ENCODE measurements around the gene IFNGR2. TPM values are rescaled to one million over a fixed set of nuclear protein-coding genes. Genes with fewer than 3 reads are reported as not detected.

Gene IFNGR2
- total and polyA plus RNA-seq, 3 experiments from 2014 or later = 2.3 to 3.1 (median 3.1) TPM

- POLR2A ChIA-PET = interaction anchor here (2.4 kb wide), 1 partner anchor 25 kb away, joined by 37 read pairs; no protein-coding TSS in a partner anchor
- Mint-ChIP-seq H3K4me1 (peaks cover 38 to 50% (median 42%) of the 10 kb centered on the region in 3 donors), H3K36me3 (no peaks in the 10 kb centered on the region)
Measured at GRCh38 chr21:33386222-33386784, 16.9 kb upstream of the IFNGR2 start.

GRCh38 chr21:33387294-33387693 is 15.9 kb upstream of the IFNGR2 start:
- CTCF ChIA-PET = interaction anchor here (1.2 to 5.3 kb wide), 2 partner anchors 26 to 58 kb away, joined by 4 to 34 read pairs; no protein-coding TSS in a partner anchor
- H3K36me3 Mint-ChIP-seq = no peaks in the 10 kb centered on the region
- Histone ChIP-seq H3K27me3 (ENCODE audit: insufficient read depth, low read length, poor library complexity, severe bottlenecking) (peaks cover 13% of the 10 kb centered on the region), H3K4me3 (ENCODE audit: low read length) (no peak overlapping the region), H3K36me3 (ENCODE audit: insufficient read depth, low read length) (no peaks in the 10 kb centered on the region), H3K9me3 (ENCODE audit: low read length) (no peaks in the 10 kb centered on the region), H3K4me1 (ENCODE audit: insufficient read depth, low read length) (peaks cover 34% of the 10 kb centered on the region), H3K27ac (ENCODE audit: low read depth, low read length) (no peak overlapping the region)
- H3K27ac Mint-ChIP-seq = peak overlapping the region in 1 of 8 donors; percentile 29
- no peaks in the 10 kb centered on the region for H3K9me3 Mint-ChIP-seq
- DNase-seq = no peak
- POLR2A ChIA-PET = no interaction called here
- H3K4me3 Mint-ChIP-seq = no peak overlapping the region
- peaks cover 25 to 44% of the 10 kb centered on the region in 2 donors for H3K27me3 Mint-ChIP-seq
- H3K4me1 Mint-ChIP-seq = peaks cover 31 to 40% (median 34%) of the 10 kb centered on the region in 3 donors

More at GRCh38 chr21:33386222-33386784, 16.9 kb upstream of the IFNGR2 start:
- no peak overlapping the region for H3K4me3 ChIP-seq (ENCODE audit: low read length)
- Mint-ChIP-seq H3K27me3 (peaks cover 22 to 39% of the 10 kb centered on the region in 2 donors), H3K4me3 (no peak overlapping the region), H3K27ac (no peak overlapping the region), H3K9me3 (no peaks in the 10 kb centered on the region)
- H3K4me1 ChIP-seq (ENCODE audit: insufficient read depth, low read length) = peaks cover 41% of the 10 kb centered on the region
- DNase-seq = no peak
- H3K9me3 ChIP-seq (ENCODE audit: low read length) = no peaks in the 10 kb centered on the region
- peaks cover 13% of the 10 kb centered on the region for H3K27me3 ChIP-seq (ENCODE audit: insufficient read depth, low read length, poor library complexity, severe bottlenecking)
- H3K36me3 ChIP-seq (ENCODE audit: insufficient read depth, low read length) = no peaks in the 10 kb centered on the region
- H3K27ac ChIP-seq (ENCODE audit: low read depth, low read length) = no peak overlapping the region
- CTCF ChIA-PET = interaction anchor here (1.2 to 5.3 kb wide), 2 partner anchors 25 to 59 kb away, joined by 4 to 34 read pairs; no protein-coding TSS in a partner anchor

DNA sequence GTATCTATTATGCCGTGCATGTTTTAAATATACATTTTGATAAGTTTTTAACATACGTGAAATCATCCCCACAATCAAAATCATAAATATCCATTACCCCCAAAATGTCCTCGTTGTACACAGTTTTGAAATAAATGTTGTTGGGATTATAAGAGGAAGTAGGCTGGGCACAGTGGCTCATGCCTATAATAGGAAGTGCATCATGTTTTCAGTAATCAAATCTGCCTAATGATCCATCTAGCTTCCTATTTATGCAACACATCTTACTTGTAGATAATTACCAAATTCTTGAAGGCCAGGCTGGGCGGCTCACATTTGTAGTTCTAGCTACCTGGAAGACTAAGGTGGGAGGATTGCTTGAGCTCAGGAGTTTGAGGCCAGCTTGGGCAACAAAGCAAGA is 15.0 kb upstream of the IFNGR2 start:
- H3K4me1 ChIP-seq (ENCODE audit: insufficient read depth, low read length) = peaks cover 25% of the 10 kb centered on the region
- H3K27ac ChIP-seq (ENCODE audit: low read depth, low read length) = no peak overlapping the region
- Mint-ChIP-seq H3K36me3 (no peaks in the 10 kb centered on the region), H3K9me3 (no peaks in the 10 kb centered on the region), H3K27me3 (peaks cover 31 to 47% of the 10 kb centered on the region in 2 donors), H3K4me1 (peaks cover 22 to 31% (median 25%) of the 10 kb centered on the region in 3 donors), H3K4me3 (no peak overlapping the region), H3K27ac (no peak overlapping the region)
- CTCF ChIA-PET = interaction anchor here (5.3 kb wide), 1 partner anchor 27 kb away, joined by 34 read pairs; no protein-coding TSS in a partner anchor
- no peaks in the 10 kb centered on the region for H3K36me3 ChIP-seq (ENCODE audit: insufficient read depth, low read length)
- peaks cover 13% of the 10 kb centered on the region for H3K27me3 ChIP-seq (ENCODE audit: insufficient read depth, low read length, poor library complexity, severe bottlenecking)
- H3K4me3 ChIP-seq (ENCODE audit: low read length) = no peak overlapping the region
- DNase-seq = no peak
- POLR2A ChIA-PET = no interaction called here
- no peaks in the 10 kb centered on the region for H3K9me3 ChIP-seq (ENCODE audit: low read length)

- H3K9me3 ChIP-seq (ENCODE audit: low read length) = no peaks in the 10 kb centered on the region
- no peak overlapping the region for H3K27ac ChIP-seq (ENCODE audit: low read depth, low read length)
- H3K4me1 ChIP-seq (ENCODE audit: insufficient read depth, low read length) = peaks cover 2% of the 10 kb centered on the region
- H3K27me3 Mint-ChIP-seq = peaks cover 32 to 45% of the 10 kb centered on the region in 2 donors
- H3K4me3 Mint-ChIP-seq = no peak overlapping the region
- CTCF ChIA-PET = no interaction called here
- H3K4me1 Mint-ChIP-seq = peaks cover 2 to 8% (median 2%) of the 10 kb centered on the region in 3 donors
- no peaks in the 10 kb centered on the region for H3K36me3 Mint-ChIP-seq
- no peaks in the 10 kb centered on the region for H3K36me3 ChIP-seq (ENCODE audit: insufficient read depth, low read length)
- H3K27me3 ChIP-seq (ENCODE audit: insufficient read depth, low read length, poor library complexity, severe bottlenecking) = peaks cover 13% of the 10 kb centered on the region
- no peaks in the 10 kb centered on the region for H3K9me3 Mint-ChIP-seq
- H3K27ac Mint-ChIP-seq = no peak overlapping the region
- H3K4me3 ChIP-seq (ENCODE audit: low read length) = no peak overlapping the region
- DNase-seq = no peak
- POLR2A ChIA-PET = no interaction called here
Measured at GRCh38 chr21:33390479-33390878, 12.7 kb upstream of the IFNGR2 start.

DNA sequence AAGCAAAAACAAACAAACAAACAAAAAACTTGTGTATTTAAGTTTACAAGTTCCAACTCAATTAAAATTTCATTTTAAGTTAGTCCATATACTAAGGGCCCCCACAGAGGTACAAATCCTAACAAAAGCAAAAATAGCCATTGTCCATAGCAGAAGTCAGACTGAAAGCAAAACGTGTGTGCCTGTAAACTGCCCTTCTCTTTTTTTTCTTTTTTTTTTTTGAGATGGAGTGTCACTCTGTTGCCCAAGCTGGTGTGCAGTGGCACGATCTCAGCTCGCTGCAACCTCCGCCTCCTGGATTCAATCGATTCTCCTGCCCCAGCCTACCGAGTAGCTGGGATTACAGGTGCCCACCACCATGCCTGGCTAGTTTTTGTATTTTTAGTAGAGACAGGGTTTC is 11.6 kb upstream of the IFNGR2 start:
- Histone ChIP-seq H3K27ac (ENCODE audit: low read depth, low read length) (no peak overlapping the region), H3K9me3 (ENCODE audit: low read length) (no peaks in the 10 kb centered on the region), H3K4me1 (ENCODE audit: insufficient read depth, low read length) (no peaks in the 10 kb centered on the region), H3K27me3 (ENCODE audit: insufficient read depth, low read length, poor library complexity, severe bottlenecking) (peaks cover 13% of the 10 kb centered on the region), H3K4me3 (ENCODE audit: low read length) (no peak overlapping the region), H3K36me3 (ENCODE audit: insufficient read depth, low read length) (no peaks in the 10 kb centered on the region)
- CTCF ChIA-PET = no interaction called here
- no peak overlapping the region for H3K27ac Mint-ChIP-seq
- no peak overlapping the region for H3K4me3 Mint-ChIP-seq
- peaks cover 35 to 44% of the 10 kb centered on the region in 2 donors for H3K27me3 Mint-ChIP-seq
- POLR2A ChIA-PET = interaction anchor here (0.5 kb wide), 1 partner anchor 140 kb away, joined by 3 read pairs; no protein-coding TSS in a partner anchor
- H3K9me3 Mint-ChIP-seq = no peaks in the 10 kb centered on the region
- no peaks in the 10 kb centered on the region for H3K4me1 Mint-ChIP-seq
- no peaks in the 10 kb centered on the region for H3K36me3 Mint-ChIP-seq
- DNase-seq = no peak

DNA sequence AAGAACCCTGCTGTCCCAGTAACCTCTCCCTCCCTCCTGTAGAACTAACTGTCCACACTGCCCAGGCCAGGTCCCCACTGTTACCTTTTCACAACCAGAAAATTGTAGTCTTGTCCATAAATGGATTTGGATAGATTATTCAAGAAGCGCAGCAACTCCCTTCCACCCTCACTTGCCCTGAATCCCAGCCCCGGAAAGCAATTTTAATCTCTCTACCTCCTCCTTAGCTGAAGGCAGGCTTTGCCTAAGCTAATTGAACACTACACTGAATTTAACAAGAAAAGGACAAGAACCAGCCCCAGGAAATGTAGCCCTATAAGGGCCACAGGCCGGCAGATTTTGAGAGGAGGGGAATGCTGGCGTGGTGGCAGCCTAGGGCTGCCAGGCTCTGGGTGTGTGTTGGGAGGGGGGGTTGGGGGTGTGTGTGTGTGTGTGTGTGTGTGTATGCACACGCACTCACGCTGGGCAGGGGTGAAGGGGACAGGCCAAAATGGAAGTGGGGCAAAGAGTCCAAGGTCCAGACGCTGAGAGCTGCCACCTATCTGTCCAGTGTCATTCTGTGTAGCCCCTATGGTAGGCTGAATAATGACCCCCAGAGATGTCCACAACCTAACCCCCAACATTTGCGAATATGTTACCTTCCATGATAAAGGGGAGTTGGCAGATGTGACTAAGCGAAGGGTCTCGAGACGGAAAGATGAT is 10.8 kb upstream of the IFNGR2 start:
- ChIA-PET POLR2A (interaction anchor here (0.5 kb wide), 1 partner anchor 139 kb away, joined by 3 read pairs; no protein-coding TSS in a partner anchor), CTCF (no interaction called here)
- peaks cover 13% of the 10 kb centered on the region for H3K27me3 ChIP-seq (ENCODE audit: insufficient read depth, low read length, poor library complexity, severe bottlenecking)
- H3K9me3 ChIP-seq (ENCODE audit: low read length) = no peaks in the 10 kb centered on the region
- no peak overlapping the region for H3K27ac Mint-ChIP-seq
- H3K4me3 Mint-ChIP-seq = peak overlapping the region in 1 of 7 donors; percentile 70
- no peaks in the 10 kb centered on the region for H3K9me3 Mint-ChIP-seq
- H3K27ac ChIP-seq (ENCODE audit: low read depth, low read length) = no peak overlapping the region
- H3K36me3 Mint-ChIP-seq = no peaks in the 10 kb centered on the region
- no peak overlapping the region for H3K4me3 ChIP-seq (ENCODE audit: low read length)
- peaks cover 35 to 42% of the 10 kb centered on the region in 2 donors for H3K27me3 Mint-ChIP-seq
- no peaks in the 10 kb centered on the region for H3K4me1 ChIP-seq (ENCODE audit: insufficient read depth, low read length)
- no peaks in the 10 kb centered on the region for H3K36me3 ChIP-seq (ENCODE audit: insufficient read depth, low read length)
- DNase-seq = no peak
- no peaks in the 10 kb centered on the region for H3K4me1 Mint-ChIP-seq

- Histone ChIP-seq H3K9me3 (ENCODE audit: low read length) (no peaks in the 10 kb centered on the region), H3K27me3 (ENCODE audit: insufficient read depth, low read length, poor library complexity, severe bottlenecking) (peaks cover 12% of the 10 kb centered on the region), H3K4me1 (ENCODE audit: insufficient read depth, low read length) (no peaks in the 10 kb centered on the region), H3K36me3 (ENCODE audit: insufficient read depth, low read length) (no peaks in the 10 kb centered on the region), H3K27ac (ENCODE audit: low read depth, low read length) (no peak overlapping the region), H3K4me3 (ENCODE audit: low read length) (no peak overlapping the region)
- no peak overlapping the region for H3K27ac Mint-ChIP-seq
- no peaks in the 10 kb centered on the region for H3K36me3 Mint-ChIP-seq
- H3K9me3 Mint-ChIP-seq = no peaks in the 10 kb centered on the region
- CTCF ChIA-PET = no interaction called here
- POLR2A ChIA-PET = no interaction called here
- H3K4me3 Mint-ChIP-seq = no peak overlapping the region
- peaks cover 31 to 39% of the 10 kb centered on the region in 2 donors for H3K27me3 Mint-ChIP-seq
- H3K4me1 Mint-ChIP-seq = no peaks in the 10 kb centered on the region
- DNase-seq = no peak
Measured at GRCh38 chr21:33393348-33393747, 9.9 kb upstream of the IFNGR2 start.

DNA sequence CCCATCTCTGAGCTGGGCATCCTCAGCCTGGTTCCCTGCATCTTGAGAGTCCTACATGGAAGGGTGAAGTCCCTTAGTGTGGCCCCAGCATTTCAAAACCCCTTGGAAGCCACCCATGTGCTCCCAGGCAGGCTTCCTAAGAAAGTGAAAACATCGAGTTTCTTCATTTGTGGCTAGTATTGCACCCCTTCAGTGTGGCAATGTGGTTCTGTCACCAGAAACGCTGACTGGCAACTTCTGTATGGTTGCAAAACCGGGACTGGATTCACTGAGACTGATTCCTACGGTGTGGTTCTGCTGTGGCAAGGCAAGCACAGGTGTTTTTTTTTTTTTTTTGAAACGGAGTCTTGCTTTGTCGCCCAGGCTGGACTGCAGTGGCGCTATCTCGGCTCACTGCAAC is 9.0 kb upstream of the IFNGR2 start:
- no peak overlapping the region for H3K27ac ChIP-seq (ENCODE audit: low read depth, low read length)
- POLR2A ChIA-PET = no interaction called here

More for the DNA sequence above, 9.0 kb upstream of the IFNGR2 start:
- Histone ChIP-seq H3K4me3 (ENCODE audit: low read length) (no peak overlapping the region), H3K27me3 (ENCODE audit: insufficient read depth, low read length, poor library complexity, severe bottlenecking) (peaks cover 9% of the 10 kb centered on the region), H3K36me3 (ENCODE audit: insufficient read depth, low read length) (no peaks in the 10 kb centered on the region), H3K4me1 (ENCODE audit: insufficient read depth, low read length) (no peaks in the 10 kb centered on the region), H3K9me3 (ENCODE audit: low read length) (no peaks in the 10 kb centered on the region)
- Mint-ChIP-seq H3K4me1 (no peaks in the 10 kb centered on the region), H3K4me3 (no peak overlapping the region), H3K27ac (no peak overlapping the region), H3K36me3 (no peaks in the 10 kb centered on the region), H3K27me3 (peaks cover 26 to 35% of the 10 kb centered on the region in 2 donors), H3K9me3 (no peaks in the 10 kb centered on the region)
- no peak for DNase-seq
- CTCF ChIA-PET = no interaction called here
